K562 (cell line): ENCODE results near the gene NRF1. TPM values are rescaled to one million over a fixed set of nuclear protein-coding genes. Genes with fewer than 3 reads are reported as not detected.

Source experiments
- CHCHD3 ChIP-seq: fragments of 250-450 bp; sonication (Bioruptor Pico); IDR thresholded peaks from 2 replicates; pipeline ENCODE4 v2.1.2; 2022; ENCODE audit warnings: mild to moderate bottlenecking
- FOS ChIP-seq: IDR thresholded peaks from 3 replicates; pipeline ENCODE4 v1.6.1; 2011; ENCODE audit not compliant: insufficient read length; ENCODE audit errors: extremely low read depth
- FOSL1 ChIP-seq: fragments of 200-800 bp; sonication (Bioruptor generic); conservative IDR thresholded peaks from 2 replicates; pipeline ENCODE4 v1.6.1; 2016; ENCODE audit warnings: missing genetic modification characterization, missing compliant biosample characterization
- GABPB2 ChIP-seq: fragments of 250-450 bp; sonication (Bioruptor Pico); conservative IDR thresholded peaks from 2 replicates; pipeline ENCODE4 v1.5.1; 2021; ENCODE audit warnings: mild to moderate bottlenecking
- HNRNPUL1 ChIP-seq: fragments of 200-400 bp; formaldehyde crosslinking; IDR thresholded peaks from 2 replicates; pipeline ENCODE4 v1.6.1; 2017; ENCODE audit warnings: low read length
- NKRF ChIP-seq: fragments of 450-650 bp; IDR thresholded peaks from 2 replicates; pipeline ENCODE4 v1.6.1; 2016; ENCODE audit warnings: borderline replicate concordance
- RAD51 ChIP-seq: fragments of 450-650 bp; IDR thresholded peaks from 2 replicates; pipeline ENCODE4 v1.7.1; 2016; ENCODE audit warnings: low read depth, mild to moderate bottlenecking, borderline replicate concordance
- SMAD3 ChIP-seq: fragments of 450-650 bp; formaldehyde crosslinking; conservative IDR thresholded peaks from 2 replicates; pipeline ENCODE4 v1.4.0; 2020; ENCODE audit warnings: mild to moderate bottlenecking
- SREBF2 ChIP-seq: sonication (generic); formaldehyde crosslinking; IDR thresholded peaks from 2 replicates; pipeline ENCODE4 v1.4.0; 2020; ENCODE audit warnings: mild to moderate bottlenecking, missing genetic modification reagents
- ZNF318 ChIP-seq, 2 experiments: fragments of 450-650 bp; IDR thresholded peaks; 2 replicates each; pipeline ENCODE4 v1.6.1; 2016; ENCODE audit warnings: mild to moderate bottlenecking in 2 of 2, borderline replicate concordance in 1 of 2, low read depth in 1 of 2, moderate library complexity in 1 of 2
- ZNF324 ChIP-seq: fragments of 250-450 bp; sonication (Bioruptor Pico); IDR thresholded peaks from 2 replicates; pipeline ENCODE4 v1.4.0; 2020; ENCODE audit warnings: mild to moderate bottlenecking
- ZNF592 ChIP-seq: fragments of 450-650 bp; IDR thresholded peaks from 2 replicates; pipeline ENCODE4 v1.6.1; 2017; ENCODE audit warnings: antibody characterized with exemption, mild to moderate bottlenecking
- polyA plus RNA-seq, 8 experiments: library from polyadenylated mRNA; depleted of rRNA in 4 of 8; stranded (reverse) in 5 of 8; unstranded in 3 of 8; fragments of >200 nt; fragmentation: Nextera tagmentation in 2 of 8; fragmentation: Illumina TruSeq in 1 of 8; extraction: Ambion mirVana in 2 of 8; extraction: Trizol in 1 of 8; gene quantifications; 2 replicates each; pipeline versions ENCODE4 v1.2.1 to v1.2.3, GENCODE V29; 2011 to 2014; ENCODE audit warnings: inconsistent platforms in 1 of 8, missing spikeins in 1 of 8
- total RNA-seq, 7 experiments: library from RNA; depleted of rRNA in 6 of 7; stranded (reverse); fragments of >200 nt in 6 of 7; fragmentation: Illumina TruSeq in 2 of 7; extraction: Trizol in 2 of 7; gene quantifications; 2 replicates each; pipeline versions ENCODE4 v1.2.1 to v1.2.3, GENCODE V29; 2011 to 2021; ENCODE audit warnings: low replicate concordance in 1 of 7

The NRF1 gene
- total and polyA plus RNA-seq, 9 of the 15 experiments (the other 6 are each of a cell fraction or from before 2014, with no cell fraction given), result 8.6 to 28.8 (median 20.3) TPM

- peak; percentile 64; the same call in 1 of the 2 replicates for TF ChIP-seq NKRF
- TF ChIP-seq HNRNPUL1, result no peak
- no peak for TF ChIP-seq FOS
- TF ChIP-seq RAD51, result no peak; the same call in 1 of the 2 replicates
- TF ChIP-seq SREBF2, result no peak
- no peak for TF ChIP-seq SMAD3 (CRISPR knock-in tag)
- TF ChIP-seq GABPB2 (CRISPR knock-in tag), result no peak
- TF ChIP-seq ZNF324 (CRISPR knock-in tag), result no peak
- TF ChIP-seq FOSL1 (tag), result no peak
- peak; percentile 52 for TF ChIP-seq ZNF592
- TF ChIP-seq CHCHD3 (CRISPR knock-in tag), result no peak
- TF ChIP-seq ZNF318 (IDR thresholded peaks at IDR 0.05; ENCODE audit: borderline replicate concordance in 1 of 2, low read depth in 1 of 2), result no peak
These were observed 157.3 kb downstream of the NRF1 start (continued) for GRCh38 chr7:129768614-129769399.
